ENCODE results near the gene DDX42.

DNA sequence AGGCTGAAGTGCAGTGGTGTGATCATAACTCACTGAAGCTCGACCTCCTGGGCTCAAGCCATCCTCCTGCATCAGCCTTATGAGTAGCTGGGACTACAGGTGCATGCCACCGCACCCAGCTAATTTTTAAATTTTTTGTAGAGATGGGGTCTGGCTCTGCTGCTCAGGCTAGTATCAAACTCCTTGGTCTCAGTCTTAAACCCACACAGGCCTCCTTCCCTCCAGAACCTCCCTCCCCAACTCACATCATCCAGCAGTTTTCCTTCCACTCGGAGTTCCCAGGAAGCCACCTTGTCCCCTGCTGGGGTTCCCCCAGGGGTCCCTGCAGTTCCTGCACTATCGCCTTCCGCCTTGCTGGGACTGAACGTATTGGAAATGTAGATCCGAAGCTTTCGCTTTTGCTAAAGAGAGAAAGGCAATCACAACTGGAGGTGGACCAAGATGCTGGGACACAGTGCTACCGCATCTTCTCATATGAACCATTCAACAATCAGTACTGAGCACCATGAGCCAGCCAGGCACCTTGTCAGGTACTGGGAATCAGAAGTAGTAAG is 61.3 kb downstream of the DDX42 start:
- TF ChIP-seq CTCF (IDR thresholded peaks at IDR 0.05) (0 out of 2 replicates have a peak, but pooled peaks have one; percentile 9), SP1 (CRISPR knock-in tag; conservative IDR thresholded peaks at IDR 0.05) (no peak), IRF2 (CRISPR knock-in tag; IDR thresholded peaks at IDR 0.05; ENCODE audit: borderline replicate concordance, low read depth) (no peak), NR1H2 (CRISPR knock-in tag; IDR thresholded peaks at IDR 0.05) (no peak), MAX (CRISPR knock-in tag; IDR thresholded peaks at IDR 0.05) (no peak)

Measured in WTC11 (cell line).